ENCODE measurements around the gene TNFRSF12A.
A peak's percentile ranks its signal among the peaks of the same experiment; 100 is the strongest.
"Not testable (repeated sequence)": the region's sequence is repeated elsewhere in the genome, so short reads cannot be mapped to it uniquely, and the experiment has no call there.

TNFRSF12A gene

GRCh38 chr16:3045758-3046640 lies 25.8 kb downstream of the TNFRSF12A start, which contains the start of gene MMP25:
TSS of gene MMP25 (plus strand) at chr16:3046561. CDS start at chr16:3046918, 357 bp downstream.
- no peak for FAIRE-seq

GRCh38 chr16:3046641-3047386 lies 26.6 kb downstream of the TNFRSF12A start:
- no peak for FAIRE-seq
- DNase-seq (ENCODE audit: low spot score), result no peak

More at GRCh38 chr16:3045758-3046640, 25.8 kb downstream of the TNFRSF12A start, which contains the start of gene MMP25:
- DNase-seq (ENCODE audit: low spot score), result peak; percentile 65

- DNase-seq (ENCODE audit: low spot score), result no peak
- no peak for FAIRE-seq
These were observed 27.2 kb downstream of the TNFRSF12A start for GRCh38 chr16:3047387-3047720.

- FAIRE-seq (no peak), DNase-seq (ENCODE audit: low spot score) (no peak)
These were observed 29.8 kb downstream of the TNFRSF12A start for GRCh38 chr16:3049921-3050481.

- FAIRE-seq (no peak), DNase-seq (ENCODE audit: low spot score) (no peak)
These were observed 30.3 kb downstream of the TNFRSF12A start for GRCh38 chr16:3050487-3050886.

GRCh38 chr16:3051009-3051408 lies 30.8 kb downstream of the TNFRSF12A start:
- no peak for DNase-seq (ENCODE audit: low spot score)
- no peak for FAIRE-seq

GRCh38 chr16:3051494-3051893 lies 31.3 kb downstream of the TNFRSF12A start:
- DNase-seq (ENCODE audit: low spot score) (no peak), FAIRE-seq (no peak)

- DNase-seq (ENCODE audit: low spot score), result not testable (repeated sequence)
- peak; percentile 81 for FAIRE-seq
These were observed 32.6 kb downstream of the TNFRSF12A start for GRCh38 chr16:3052571-3053329.

- DNase-seq (ENCODE audit: low spot score), result not testable (repeated sequence)
- peak; percentile 82 for FAIRE-seq
These were observed 33.2 kb downstream of the TNFRSF12A start for GRCh38 chr16:3053330-3053710.

- FAIRE-seq, result no peak
- no peak for DNase-seq (ENCODE audit: low spot score)
These were observed 35.0 kb downstream of the TNFRSF12A start for GRCh38 chr16:3054965-3055733.

GRCh38 chr16:3055734-3056115 lies 35.6 kb downstream of the TNFRSF12A start:
- not testable (repeated sequence) for DNase-seq (ENCODE audit: low spot score); FAIRE-seq

GRCh38 chr16:3056336-3057180 lies 36.4 kb downstream of the TNFRSF12A start:
- DNase-seq (ENCODE audit: low spot score), result no peak
- FAIRE-seq, result no peak

GRCh38 chr16:3057181-3058138 lies 37.3 kb downstream of the TNFRSF12A start:
- FAIRE-seq (no peak), DNase-seq (ENCODE audit: low spot score) (no peak)

GRCh38 chr16:3058139-3059030 lies 38.2 kb downstream of the TNFRSF12A start:
- FAIRE-seq (no peak), DNase-seq (ENCODE audit: low spot score) (peak; percentile 66)

GRCh38 chr16:3059041-3059722 lies 39.0 kb downstream of the TNFRSF12A start:
- peak; percentile 96 for DNase-seq (ENCODE audit: low spot score)
- peak; percentile 85 for FAIRE-seq

GRCh38 chr16:3059723-3060242 lies 39.6 kb downstream of the TNFRSF12A start:
- DNase-seq (ENCODE audit: low spot score), result no peak
- no peak for FAIRE-seq

Data from urothelium cell line (cell line).